ENCODE results near the gene PACS1.

PACS1 gene

GRCh38 chr11:66184728-66185127, 114.7 kb downstream of the PACS1 start:
- DNase-seq (ENCODE audit: low read depth in 2 of 2) = no peak

- DNase-seq (ENCODE audit: low read depth in 2 of 2) = no peak
These were observed 116.4 kb downstream of the PACS1 start for GRCh38 chr11:66186470-66186869.

- no peak for DNase-seq (ENCODE audit: low read depth in 2 of 2)
These were observed 117.4 kb downstream of the PACS1 start for GRCh38 chr11:66187453-66187852.

- DNase-seq (ENCODE audit: low read depth in 2 of 2) = no peak
These were observed 118.5 kb downstream of the PACS1 start for GRCh38 chr11:66188580-66188979.

- DNase-seq (ENCODE audit: low read depth in 2 of 2) = no peak
These were observed 119.1 kb downstream of the PACS1 start for GRCh38 chr11:66189031-66189745.

GRCh38 chr11:66190786-66191185, 120.7 kb downstream of the PACS1 start:
- DNase-seq (ENCODE audit: low read depth in 2 of 2) = no peak

GRCh38 chr11:66192181-66192863, 122.2 kb downstream of the PACS1 start:
- no peak for DNase-seq (ENCODE audit: low read depth in 2 of 2)

GRCh38 chr11:66194391-66194790, 124.3 kb downstream of the PACS1 start:
- no peak for DNase-seq (ENCODE audit: low read depth in 2 of 2)

GRCh38 chr11:66195867-66196266, 125.8 kb downstream of the PACS1 start:
- DNase-seq (ENCODE audit: low read depth in 2 of 2) = no peak

- DNase-seq (ENCODE audit: low read depth in 2 of 2) = no peak
These were observed 133.8 kb downstream of the PACS1 start for GRCh38 chr11:66203847-66204246.

GRCh38 chr11:66204412-66204811, 134.3 kb downstream of the PACS1 start:
- no peak for DNase-seq (ENCODE audit: low read depth in 2 of 2)

GRCh38 chr11:66207816-66208215, 137.7 kb downstream of the PACS1 start:
- DNase-seq (ENCODE audit: low read depth in 2 of 2) = no peak

GRCh38 chr11:66211100-66211499, 141.0 kb downstream of the PACS1 start:
- no peak for DNase-seq (ENCODE audit: low read depth in 2 of 2)

- no peak for DNase-seq (ENCODE audit: low read depth in 2 of 2)
These were observed 146.8 kb downstream of the PACS1 start for GRCh38 chr11:66216911-66217310.

GRCh38 chr11:66218036-66218435, 148.0 kb downstream of the PACS1 start:
- DNase-seq (ENCODE audit: low read depth in 2 of 2) = no peak

GRCh38 chr11:66218846-66219620, 149.0 kb downstream of the PACS1 start:
- DNase-seq (ENCODE audit: low read depth in 2 of 2) = no peak

- DNase-seq (ENCODE audit: low read depth in 2 of 2) = no peak
These were observed 149.9 kb downstream of the PACS1 start for GRCh38 chr11:66219846-66220565.

GRCh38 chr11:66220566-66220935, 150.5 kb downstream of the PACS1 start:
- no peak for DNase-seq (ENCODE audit: low read depth in 2 of 2)

GRCh38 chr11:66221012-66221411, 150.9 kb downstream of the PACS1 start:
- no peak for DNase-seq (ENCODE audit: low read depth in 2 of 2)

- DNase-seq (ENCODE audit: low read depth in 2 of 2) = no peak
These were observed 151.7 kb downstream of the PACS1 start for GRCh38 chr11:66221726-66222236.

- peak; percentile 83 to 87 for DNase-seq (ENCODE audit: low read depth in 2 of 2)
These were observed 152.5 kb downstream of the PACS1 start for GRCh38 chr11:66222358-66223149.
